ENCODE data around the gene MGLL. TPM values are rescaled to one million over a fixed set of nuclear protein-coding genes. Genes with fewer than 3 reads are reported as not detected.
A peak's percentile ranks its signal among the peaks of the same experiment; 100 is the strongest.

The MGLL gene
- total RNA-seq, 4 donors from 2014 or later = 26.5 to 50.2 (median 43.8) TPM

GRCh38 chr3:127710155-127710941, 112.0 kb downstream of the MGLL start:
- Histone ChIP-seq H3K4me3 (no peak overlapping the region), H3K9me3 (no peaks in the 10 kb centered on the region), H3K36me3 (no peaks in the 10 kb centered on the region), H3K27ac (peak overlapping the region; percentile 37 to 96 (median 80)), H3K27me3 (no peaks in the 10 kb centered on the region), H3K4me1 (peaks cover 32 to 70% of the 10 kb centered on the region in 2 donors)
- DNase-seq (peak in 1 of 2 donors; percentile 11), ATAC-seq (peak in 1 of 2 donors; percentile 35)
- in situ Hi-C loops (cut with MboI; ENCODE audit: low sequenced_read_pairs in 4 of 4) (no loop called here), intact Hi-C loops (cut with DNase I; ENCODE audit: low total_unique reads) (no loop called here)
- TF ChIP-seq POLR2A (IDR thresholded peaks at IDR 0.05) = no peak
- TF ChIP-seq CTCF (IDR thresholded peaks at IDR 0.05 in 4 of 5, conservative IDR thresholded peaks at IDR 0.05 in 1 of 5) = no peak

- H3K27ac ChIP-seq = peak overlapping the region; percentile 63 to 96 (median 80)
- TF ChIP-seq POLR2A (IDR thresholded peaks at IDR 0.05) (no peak), CTCF (IDR thresholded peaks at IDR 0.05 in 4 of 5, conservative IDR thresholded peaks at IDR 0.05 in 1 of 5) (no peak)
- no peaks in the 10 kb centered on the region for H3K36me3 ChIP-seq
- ATAC-seq = no peak
- H3K4me3 ChIP-seq = no peak overlapping the region
- H3K4me1 ChIP-seq = peaks cover 32 to 61% of the 10 kb centered on the region in 2 donors
- DNase-seq = no peak
- in situ Hi-C loops (cut with MboI; ENCODE audit: low sequenced_read_pairs in 4 of 4) (no loop called here), intact Hi-C loops (cut with DNase I; ENCODE audit: low total_unique reads) (no loop called here)
- H3K27me3 ChIP-seq = no peaks in the 10 kb centered on the region
- no peaks in the 10 kb centered on the region for H3K9me3 ChIP-seq
These were observed 112.8 kb downstream of the MGLL start for GRCh38 chr3:127709320-127710060.

- no peak for TF ChIP-seq POLR2A (IDR thresholded peaks at IDR 0.05)
- Histone ChIP-seq H3K4me1 (peaks cover 32 to 55% of the 10 kb centered on the region in 2 donors), H3K9me3 (no peaks in the 10 kb centered on the region), H3K4me3 (no peak overlapping the region), H3K27ac (peak overlapping the region; percentile 63 to 96 (median 80)), H3K27me3 (no peaks in the 10 kb centered on the region), H3K36me3 (no peaks in the 10 kb centered on the region)
- in situ Hi-C loops (cut with MboI; ENCODE audit: low sequenced_read_pairs in 4 of 4) = no loop called here
- intact Hi-C loops (cut with DNase I; ENCODE audit: low total_unique reads) = no loop called here
- ATAC-seq = no peak
- no peak for DNase-seq
These were observed 113.5 kb downstream of the MGLL start for GRCh38 chr3:127708837-127709236.

GRCh38 chr3:127707851-127708411, 114.4 kb downstream of the MGLL start:
- no peak for ATAC-seq

More at GRCh38 chr3:127707851-127708411, 114.4 kb downstream of the MGLL start:
- Histone ChIP-seq H3K36me3 (no peaks in the 10 kb centered on the region), H3K9me3 (no peaks in the 10 kb centered on the region), H3K4me1 (peaks cover 24 to 52% of the 10 kb centered on the region in 2 donors), H3K27me3 (no peaks in the 10 kb centered on the region), H3K27ac (peak overlapping the region; percentile 63 to 96 (median 80)), H3K4me3 (no peak overlapping the region)
- in situ Hi-C loops (cut with MboI; ENCODE audit: low sequenced_read_pairs in 4 of 4) (no loop called here), intact Hi-C loops (cut with DNase I; ENCODE audit: low total_unique reads) (no loop called here)
- no peak for TF ChIP-seq POLR2A (IDR thresholded peaks at IDR 0.05)
- no peak for TF ChIP-seq CTCF (IDR thresholded peaks at IDR 0.05 in 4 of 5, conservative IDR thresholded peaks at IDR 0.05 in 1 of 5)
- peak in 1 of 2 donors; percentile 9 for DNase-seq

Measured in gastrocnemius medialis (tissue), 4 donors.